HUDEP-2 (cell line): ENCODE measurements around the gene DOC2A.
"Not testable (repeated sequence)": the region's sequence is repeated elsewhere in the genome, so short reads cannot be mapped to it uniquely, and the experiment has no call there.

ENCODE experiments used
- DNase-seq, 76 experiments: peaks; one replicate each; lab custom pipeline; 2025; ENCODE audit not compliant: unreplicated experiment in 76 of 76; lab: John Stamatoyannopoulos, UW

Gene DOC2A

GRCh38 chr16:30028438-30029076 lies 17.7 kb upstream of the DOC2A start:
- DNase-seq: peak in 9 of 76 experiments; percentile 6 to 33 (median 15)

- DNase-seq: no peak
These were observed 17.0 kb upstream of the DOC2A start for GRCh38 chr16:30027588-30028437.

- DNase-seq: no peak
These were observed 15.6 kb upstream of the DOC2A start for GRCh38 chr16:30026449-30026848.

GRCh38 chr16:30025574-30025973 lies 14.7 kb upstream of the DOC2A start:
- DNase-seq: no peak

- DNase-seq: no peak
These were observed 14.3 kb upstream of the DOC2A start for GRCh38 chr16:30025156-30025555.

- no peak for DNase-seq
These were observed 13.6 kb upstream of the DOC2A start for GRCh38 chr16:30024451-30024850.

- no peak for DNase-seq
These were observed 12.8 kb upstream of the DOC2A start for GRCh38 chr16:30023586-30023985.

GRCh38 chr16:30022887-30023286 lies 12.1 kb upstream of the DOC2A start, which contains the start of gene C16orf92:
Gene C16orf92 (plus strand): TSS chr16:30023198. CDS start chr16:30023341, 143 bp downstream.
- no peak for DNase-seq

GRCh38 chr16:30018731-30019158 lies 7.9 kb upstream of the DOC2A start:
- no peak for DNase-seq

- not testable (repeated sequence) for DNase-seq
These were observed 7.1 kb upstream of the DOC2A start for GRCh38 chr16:30017937-30018336.

GRCh38 chr16:30017277-30017656 lies 6.4 kb upstream of the DOC2A start:
- DNase-seq: no peak

- no peak for DNase-seq
These were observed 5.9 kb upstream of the DOC2A start for GRCh38 chr16:30016555-30017276.

- DNase-seq: not testable (repeated sequence)
These were observed 4.6 kb upstream of the DOC2A start for GRCh38 chr16:30015450-30015849.

- DNase-seq: not testable (repeated sequence)
These were observed 1.8 kb upstream of the DOC2A start for GRCh38 chr16:30012598-30012997.

- DNase-seq: no peak
These were observed 1.1 kb upstream of the DOC2A start for GRCh38 chr16:30011714-30012504.

- no peak for DNase-seq
These were observed 610 bp downstream of the DOC2A start for GRCh38 chr16:30009990-30010843.

- no peak for DNase-seq
These were observed 1.6 kb downstream of the DOC2A start for GRCh38 chr16:30009085-30009862.

- no peak for DNase-seq
These were observed 3.4 kb downstream of the DOC2A start for GRCh38 chr16:30007378-30007895.
